ENCODE results near the gene NFIB. TPM values are rescaled to one million over a fixed set of nuclear protein-coding genes. Genes with fewer than 3 reads are reported as not detected.
A peak's percentile ranks its signal among the peaks of the same experiment; 100 is the strongest.

NFIB gene
- total and polyA plus RNA-seq, 8 donors = 6.7 to 624 (median 71.4) TPM

GRCh38 chr9:14062586-14063221 lies 251.2 kb downstream of the NFIB start:
- no peak overlapping the region for H3K27ac ChIP-seq

GRCh38 chr9:14061936-14062585 lies 251.9 kb downstream of the NFIB start:
- no peaks in the 10 kb centered on the region for H3K4me1 ChIP-seq
- H3K36me3 ChIP-seq = no peaks in the 10 kb centered on the region
- intact Hi-C loops (cut with DNase I; ENCODE audit: low total_unique reads) = no loop called here
- no peaks in the 10 kb centered on the region for H3K27me3 ChIP-seq
- TF ChIP-seq POLR2AphosphoS5 (IDR thresholded peaks at IDR 0.05) (no peak), POLR2A (IDR thresholded peaks at IDR 0.05) (no peak), EP300 (IDR thresholded peaks at IDR 0.05) (no peak)
- TF ChIP-seq, protein P1, sequence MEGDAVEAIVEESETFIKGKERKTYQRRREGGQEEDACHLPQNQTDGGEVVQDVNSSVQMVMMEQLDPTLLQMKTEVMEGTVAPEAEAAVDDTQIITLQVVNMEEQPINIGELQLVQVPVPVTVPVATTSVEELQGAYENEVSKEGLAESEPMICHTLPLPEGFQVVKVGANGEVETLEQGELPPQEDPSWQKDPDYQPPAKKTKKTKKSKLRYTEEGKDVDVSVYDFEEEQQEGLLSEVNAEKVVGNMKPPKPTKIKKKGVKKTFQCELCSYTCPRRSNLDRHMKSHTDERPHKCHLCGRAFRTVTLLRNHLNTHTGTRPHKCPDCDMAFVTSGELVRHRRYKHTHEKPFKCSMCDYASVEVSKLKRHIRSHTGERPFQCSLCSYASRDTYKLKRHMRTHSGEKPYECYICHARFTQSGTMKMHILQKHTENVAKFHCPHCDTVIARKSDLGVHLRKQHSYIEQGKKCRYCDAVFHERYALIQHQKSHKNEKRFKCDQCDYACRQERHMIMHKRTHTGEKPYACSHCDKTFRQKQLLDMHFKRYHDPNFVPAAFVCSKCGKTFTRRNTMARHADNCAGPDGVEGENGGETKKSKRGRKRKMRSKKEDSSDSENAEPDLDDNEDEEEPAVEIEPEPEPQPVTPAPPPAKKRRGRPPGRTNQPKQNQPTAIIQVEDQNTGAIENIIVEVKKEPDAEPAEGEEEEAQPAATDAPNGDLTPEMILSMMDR (IDR thresholded peaks at IDR 0.05) = no peak
- no peak overlapping the region for H3K27ac ChIP-seq
- no peak for DNase-seq
- WGBS, 5 donors = 90 to 95% (median 91%) methylated on average over 15 of the region's 15 CpGs
- no peaks in the 10 kb centered on the region for H3K9me3 ChIP-seq
- no peak overlapping the region for H3K4me3 ChIP-seq

More at GRCh38 chr9:14062586-14063221, 251.2 kb downstream of the NFIB start:
- intact Hi-C loops (cut with DNase I; ENCODE audit: low total_unique reads) = no loop called here
- H3K36me3 ChIP-seq = no peaks in the 10 kb centered on the region
- no peaks in the 10 kb centered on the region for H3K4me1 ChIP-seq
- H3K4me3 ChIP-seq = no peak overlapping the region
- TF ChIP-seq POLR2AphosphoS5 (IDR thresholded peaks at IDR 0.05) = no peak
- TF ChIP-seq EP300 (IDR thresholded peaks at IDR 0.05) = no peak
- TF ChIP-seq POLR2A (IDR thresholded peaks at IDR 0.05) = no peak
- TF ChIP-seq, protein P1 (IDR thresholded peaks at IDR 0.05) = no peak
- WGBS, 5 donors = 75 to 83% (median 78%) methylated on average over 9 of the region's 9 CpGs
- peak in 1 of 2 donors; percentile 53 for DNase-seq
- no peaks in the 10 kb centered on the region for H3K9me3 ChIP-seq
- no peaks in the 10 kb centered on the region for H3K27me3 ChIP-seq

- no peaks in the 10 kb centered on the region for H3K4me1 ChIP-seq
- no peak overlapping the region for H3K27ac ChIP-seq
- TF ChIP-seq POLR2AphosphoS5 (IDR thresholded peaks at IDR 0.05) (no peak), POLR2A (IDR thresholded peaks at IDR 0.05) (no peak), EP300 (IDR thresholded peaks at IDR 0.05) (no peak)
- TF ChIP-seq, protein P1 (IDR thresholded peaks at IDR 0.05) = no peak
- H3K9me3 ChIP-seq = no peaks in the 10 kb centered on the region
- WGBS, 5 donors = 79 to 98% (median 96%) methylated on average over 5 of the region's 5 CpGs
- no peak for DNase-seq
- intact Hi-C loops (cut with DNase I; ENCODE audit: low total_unique reads) = no loop called here
- no peak overlapping the region for H3K4me3 ChIP-seq
- H3K27me3 ChIP-seq = no peaks in the 10 kb centered on the region
- H3K36me3 ChIP-seq = no peaks in the 10 kb centered on the region
Measured at GRCh38 chr9:14058325-14058688, 255.6 kb downstream of the NFIB start.

DNA sequence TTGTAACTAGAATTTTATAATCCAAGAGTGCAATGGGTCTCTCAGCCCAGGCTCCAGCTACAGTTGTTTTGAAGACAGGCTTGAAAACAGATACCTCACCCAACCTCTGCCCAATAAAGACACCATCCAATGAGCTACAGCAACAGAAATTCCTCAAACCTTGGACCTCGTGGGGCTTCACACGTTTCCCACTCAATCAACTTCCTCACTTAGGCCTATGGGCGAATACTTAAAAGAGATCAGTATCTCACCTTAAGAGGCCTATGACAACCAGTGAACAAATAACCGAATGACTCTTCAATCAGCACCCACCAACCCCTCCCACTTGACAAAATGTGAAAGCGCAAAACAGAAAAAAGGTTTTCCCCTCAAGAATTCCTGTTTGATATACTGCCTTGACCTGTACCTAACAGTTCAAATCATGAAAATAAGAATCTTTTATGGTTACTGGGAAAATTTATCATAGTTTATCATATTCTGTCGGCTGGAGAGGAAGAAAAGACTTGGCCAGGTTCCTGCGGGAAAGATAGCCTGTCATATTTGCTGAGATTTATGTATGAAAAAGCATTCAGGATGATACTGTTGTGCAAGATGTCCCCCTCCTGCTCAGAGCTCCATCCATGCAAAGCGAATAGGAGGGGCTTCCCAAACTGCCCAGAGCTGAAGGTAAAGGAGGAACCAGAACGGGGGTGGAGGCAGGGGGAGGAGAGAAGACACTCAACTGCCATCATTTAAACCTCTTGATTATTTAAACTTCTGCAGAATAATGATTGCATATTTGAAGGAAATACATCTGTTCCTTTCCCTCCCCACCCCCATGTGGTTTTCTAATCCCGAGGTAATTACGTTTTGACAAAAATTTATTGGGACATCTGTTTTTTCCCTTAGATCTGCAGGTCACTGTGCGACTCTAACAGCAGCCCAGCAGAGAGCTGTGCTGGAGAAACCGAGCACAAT lies 256.3 kb downstream of the NFIB start:
- no peak overlapping the region for H3K4me3 ChIP-seq
- no peak for TF ChIP-seq POLR2A (IDR thresholded peaks at IDR 0.05)
- no peak for TF ChIP-seq POLR2AphosphoS5 (IDR thresholded peaks at IDR 0.05)
- TF ChIP-seq, protein P1 (IDR thresholded peaks at IDR 0.05) = no peak
- no peak for TF ChIP-seq EP300 (IDR thresholded peaks at IDR 0.05)
- H3K9me3 ChIP-seq = no peaks in the 10 kb centered on the region
- DNase-seq = peak in 1 of 2 donors; percentile 28
- intact Hi-C loops (cut with DNase I; ENCODE audit: low total_unique reads) = no loop called here
- no peaks in the 10 kb centered on the region for H3K4me1 ChIP-seq
- H3K36me3 ChIP-seq = no peaks in the 10 kb centered on the region
- no peak overlapping the region for H3K27ac ChIP-seq
- WGBS, 5 donors = 76 to 84% (median 83%) methylated on average over 13 of the region's 13 CpGs
- H3K27me3 ChIP-seq = no peaks in the 10 kb centered on the region

Measured in stomach (tissue), 9 donors.